ENCODE data around the gene KIF20B. TPM values are rescaled to one million over a fixed set of nuclear protein-coding genes. Genes with fewer than 3 reads are reported as not detected.

KIF20B gene
- total RNA-seq, 2 experiments from 2014 or later: 56.4 to 58.1 TPM

DNA sequence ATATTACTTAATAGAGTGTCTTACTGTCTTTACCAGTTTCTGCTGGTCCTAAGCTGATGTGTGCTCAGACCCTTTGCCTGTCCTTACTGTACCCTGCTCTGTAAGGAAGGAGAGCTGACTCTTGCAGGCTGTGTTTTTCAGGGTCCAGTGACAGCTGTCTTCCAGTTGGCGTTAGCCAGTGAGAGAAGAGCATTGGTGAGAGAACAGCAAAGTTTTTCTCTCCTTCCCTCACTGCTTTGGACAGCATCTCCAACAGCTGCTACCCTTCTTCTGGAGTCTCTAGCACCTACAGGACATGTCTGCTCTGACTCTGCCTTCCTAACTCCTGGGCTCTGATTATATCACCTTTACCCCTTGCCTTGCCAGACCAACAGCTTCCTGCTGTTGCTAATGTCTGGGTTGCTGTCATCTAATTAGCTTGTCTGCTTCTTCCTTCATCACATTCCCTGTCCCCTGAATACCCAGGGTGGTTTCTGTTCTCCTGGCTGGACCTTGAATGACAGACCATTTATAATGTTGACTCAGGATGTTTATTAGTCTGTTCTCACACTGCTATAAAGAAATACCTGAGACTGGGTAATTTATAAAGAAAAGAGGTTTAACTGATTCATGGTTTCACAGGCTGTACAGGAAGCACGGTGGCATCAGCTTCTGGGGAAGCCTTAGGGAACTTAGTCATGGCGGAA, 32.9 kb upstream of the KIF20B start:
- Mint-ChIP-seq H3K27me3 (peaks cover 17% of the 10 kb centered on the region), H3K27ac (no peak overlapping the region), H3K4me1 (no peaks in the 10 kb centered on the region), H3K36me3 (no peaks in the 10 kb centered on the region), H3K4me3 (no peak overlapping the region), H3K9me3 (no peaks in the 10 kb centered on the region)
- DNase-seq (no peak), ATAC-seq (ENCODE audit: low read depth) (no peak)
- POLR2A ChIA-PET: no interaction called here

DNA sequence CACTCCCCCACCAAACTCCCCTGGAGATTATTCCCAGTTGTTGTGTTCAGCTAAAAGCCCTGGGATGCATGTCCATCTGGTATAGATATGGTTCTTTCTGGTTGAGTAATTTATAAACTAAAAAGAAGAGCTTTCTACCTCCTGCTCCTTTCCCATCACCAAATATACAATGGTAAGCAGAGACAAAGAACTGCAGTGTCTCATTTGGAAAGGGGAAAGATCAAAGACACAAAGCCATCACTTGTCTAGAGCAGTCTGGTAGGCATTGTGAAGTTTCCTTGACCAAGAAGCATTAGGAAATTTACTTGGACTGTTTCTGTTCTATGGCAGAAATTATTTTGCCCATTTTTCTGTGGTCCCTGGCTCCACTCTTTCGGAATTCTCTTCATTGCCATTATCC, 31.4 kb upstream of the KIF20B start:
- no peaks in the 10 kb centered on the region for H3K4me1 Mint-ChIP-seq
- H3K4me3 Mint-ChIP-seq: no peak overlapping the region
- no peak for ATAC-seq (ENCODE audit: low read depth)
- no peak overlapping the region for H3K27ac Mint-ChIP-seq
- no peaks in the 10 kb centered on the region for H3K36me3 Mint-ChIP-seq
- H3K9me3 Mint-ChIP-seq: no peaks in the 10 kb centered on the region
- DNase-seq: no peak
- peaks cover 17% of the 10 kb centered on the region for H3K27me3 Mint-ChIP-seq
- POLR2A ChIA-PET: interaction anchor here (0.6 kb wide), 1 partner anchor 1722 kb away, joined by 3 read pairs; no protein-coding TSS in a partner anchor

DNA sequence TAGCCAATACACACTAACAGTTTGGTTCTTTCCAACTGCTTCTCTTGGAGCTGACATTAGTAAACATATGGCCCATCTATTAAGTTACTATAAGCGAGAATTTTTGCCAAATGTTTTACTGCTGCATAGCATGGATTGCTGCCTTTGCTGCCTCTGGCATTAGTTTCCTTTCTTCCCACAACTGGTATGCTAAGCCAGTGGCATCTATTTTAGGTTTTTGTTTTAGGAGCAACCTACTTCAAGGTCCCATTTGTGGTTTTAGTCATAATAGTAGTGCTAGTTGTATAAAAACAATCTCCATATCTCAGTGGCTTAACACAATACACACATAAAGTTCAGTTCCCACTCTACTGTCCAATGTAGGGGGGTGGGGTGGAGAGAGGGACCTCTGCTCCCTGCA, 30.5 kb upstream of the KIF20B start:
- H3K27me3 Mint-ChIP-seq: peaks cover 17% of the 10 kb centered on the region
- DNase-seq (no peak), ATAC-seq (ENCODE audit: low read depth) (no peak)
- H3K4me3 Mint-ChIP-seq: no peak overlapping the region
- POLR2A ChIA-PET: no interaction called here
- H3K27ac Mint-ChIP-seq: no peak overlapping the region
- no peaks in the 10 kb centered on the region for H3K9me3 Mint-ChIP-seq
- no peaks in the 10 kb centered on the region for H3K4me1 Mint-ChIP-seq
- H3K36me3 Mint-ChIP-seq: no peaks in the 10 kb centered on the region

GRCh38 chr10:89677341-89677740, 24.0 kb upstream of the KIF20B start:
- no peak for DNase-seq
- H3K4me3 Mint-ChIP-seq: no peak overlapping the region
- H3K27ac Mint-ChIP-seq: no peak overlapping the region
- no peaks in the 10 kb centered on the region for H3K9me3 Mint-ChIP-seq
- no peaks in the 10 kb centered on the region for H3K36me3 Mint-ChIP-seq
- no peaks in the 10 kb centered on the region for H3K4me1 Mint-ChIP-seq
- POLR2A ChIA-PET: no interaction called here
- H3K27me3 Mint-ChIP-seq: peaks cover 23% of the 10 kb centered on the region
- no peak for ATAC-seq (ENCODE audit: low read depth)

DNA sequence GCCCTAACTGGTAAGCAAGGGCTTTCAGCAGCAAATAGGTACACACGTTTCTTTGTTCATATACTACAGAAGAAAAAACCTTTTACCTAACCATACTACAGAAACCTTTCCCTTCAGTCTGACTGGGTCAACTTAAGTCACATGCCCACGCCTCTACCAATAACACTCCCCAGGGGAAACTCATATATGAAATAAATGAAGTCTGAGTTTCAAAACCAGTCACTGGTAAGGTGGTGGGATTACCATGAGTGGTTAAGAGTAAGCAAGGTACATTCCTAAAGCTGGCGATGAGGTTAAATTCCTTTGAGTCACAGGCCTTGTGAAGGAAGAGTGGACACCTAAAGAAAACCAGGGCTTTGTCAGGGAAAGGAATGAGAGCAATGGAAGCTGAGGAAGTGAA, 21.4 kb upstream of the KIF20B start:
- Mint-ChIP-seq H3K36me3 (no peaks in the 10 kb centered on the region), H3K27ac (no peak overlapping the region), H3K4me3 (no peak overlapping the region), H3K9me3 (no peaks in the 10 kb centered on the region), H3K4me1 (no peaks in the 10 kb centered on the region), H3K27me3 (peaks cover 29% of the 10 kb centered on the region)
- POLR2A ChIA-PET: no interaction called here
- ATAC-seq (ENCODE audit: low read depth): no peak
- DNase-seq: no peak

GRCh38 chr10:89683883-89684282, 17.5 kb upstream of the KIF20B start:
- Mint-ChIP-seq H3K27me3 (peaks cover 37% of the 10 kb centered on the region), H3K27ac (no peak overlapping the region), H3K36me3 (no peaks in the 10 kb centered on the region), H3K4me3 (no peak overlapping the region), H3K9me3 (no peaks in the 10 kb centered on the region), H3K4me1 (peaks cover 3% of the 10 kb centered on the region)
- no peak for ATAC-seq (ENCODE audit: low read depth)
- POLR2A ChIA-PET: no interaction called here
- no peak for DNase-seq

- Mint-ChIP-seq H3K27me3 (peaks cover 35% of the 10 kb centered on the region), H3K4me1 (peaks cover 3% of the 10 kb centered on the region), H3K4me3 (no peak overlapping the region), H3K9me3 (no peaks in the 10 kb centered on the region), H3K36me3 (no peaks in the 10 kb centered on the region), H3K27ac (no peak overlapping the region)
- ATAC-seq (ENCODE audit: low read depth) (no peak), DNase-seq (no peak)
- POLR2A ChIA-PET: interaction anchor here (0.6 kb wide), 1 partner anchor 113 kb away, joined by 4 read pairs; no protein-coding TSS in a partner anchor
Observed at GRCh38 chr10:89684604-89685003, 16.8 kb upstream of the KIF20B start.

DNA sequence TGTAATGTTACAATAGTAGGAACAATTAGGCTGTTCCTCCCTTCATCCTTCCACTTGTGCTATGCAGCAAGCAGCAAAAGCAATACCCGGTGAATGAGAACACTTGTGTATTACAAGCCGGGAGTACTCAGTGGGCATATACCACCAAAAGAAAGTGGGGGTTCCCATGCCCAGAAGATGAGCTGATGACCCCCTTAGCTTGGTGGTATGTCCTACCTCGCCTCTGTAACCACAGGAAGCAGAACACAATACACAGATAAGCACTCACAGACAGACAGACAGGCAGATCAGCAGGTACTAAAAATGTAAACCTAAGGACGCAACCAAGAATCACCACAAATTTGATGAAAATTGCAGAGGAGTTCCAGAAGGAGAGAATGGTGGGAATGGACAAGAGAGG, 15.5 kb upstream of the KIF20B start:
- no peak for ATAC-seq (ENCODE audit: low read depth)
- H3K4me3 Mint-ChIP-seq: no peak overlapping the region
- H3K36me3 Mint-ChIP-seq: no peaks in the 10 kb centered on the region
- no peaks in the 10 kb centered on the region for H3K9me3 Mint-ChIP-seq
- peaks cover 3% of the 10 kb centered on the region for H3K4me1 Mint-ChIP-seq
- POLR2A ChIA-PET: no interaction called here
- peaks cover 31% of the 10 kb centered on the region for H3K27me3 Mint-ChIP-seq
- DNase-seq: no peak
- no peak overlapping the region for H3K27ac Mint-ChIP-seq

- Mint-ChIP-seq H3K27me3 (peaks cover 22% of the 10 kb centered on the region), H3K9me3 (no peaks in the 10 kb centered on the region), H3K27ac (no peak overlapping the region), H3K4me1 (peaks cover 3% of the 10 kb centered on the region), H3K36me3 (peaks cover 3% of the 10 kb centered on the region), H3K4me3 (no peak overlapping the region)
- no peak for DNase-seq
- no peak for ATAC-seq (ENCODE audit: low read depth)
- POLR2A ChIA-PET: interaction anchor here (0.8 kb wide), 1 partner anchor 11 kb away, joined by 3 read pairs; the partner anchor contains the start of gene KIF20B
Observed at GRCh38 chr10:89690027-89690426, 11.4 kb upstream of the KIF20B start.

DNA sequence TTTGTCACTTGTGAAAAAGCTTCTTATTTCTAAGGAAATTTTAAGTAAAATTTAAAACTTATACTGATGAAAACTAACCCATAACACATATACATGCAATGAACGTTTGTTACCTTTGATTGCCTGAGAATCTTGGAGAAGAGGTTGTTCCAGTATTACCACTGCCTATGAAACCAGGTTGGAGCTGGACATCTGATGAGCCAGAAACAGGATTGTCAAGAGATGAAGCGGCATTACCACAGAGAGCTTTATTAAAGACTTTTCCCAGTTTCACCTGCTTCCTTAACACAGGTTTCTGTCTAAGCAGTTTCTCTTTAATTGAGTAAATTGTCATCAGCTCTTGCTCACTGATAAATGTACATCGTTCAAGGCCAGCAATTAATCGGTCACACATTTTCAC, 9.0 kb upstream of the KIF20B start:
- peaks cover 3% of the 10 kb centered on the region for H3K36me3 Mint-ChIP-seq
- H3K9me3 Mint-ChIP-seq: no peaks in the 10 kb centered on the region
- ATAC-seq (ENCODE audit: low read depth): no peak

DNA sequence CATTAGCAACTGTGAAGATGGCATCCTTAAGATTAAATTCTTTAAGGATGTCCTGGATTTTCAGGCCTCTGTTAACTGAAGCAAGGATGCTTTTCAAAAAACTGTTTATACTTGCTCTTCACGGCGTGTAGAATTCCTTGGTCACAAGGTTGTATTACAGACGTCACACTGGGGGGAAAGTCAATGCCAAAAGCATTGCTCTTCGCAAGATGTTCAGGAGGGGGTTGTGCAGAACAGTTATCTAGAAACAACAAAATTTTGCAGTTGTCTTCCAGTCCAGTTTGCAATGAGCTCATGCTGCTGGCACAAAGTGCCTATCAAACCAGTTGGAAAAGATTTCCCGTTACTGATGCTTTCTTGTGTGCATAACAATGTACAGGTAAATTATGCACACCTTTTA, 8.2 kb upstream of the KIF20B start:
- POLR2A ChIA-PET: no interaction called here
- no peaks in the 10 kb centered on the region for H3K4me1 Mint-ChIP-seq
- peaks cover 6% of the 10 kb centered on the region for H3K27me3 Mint-ChIP-seq
- DNase-seq (no peak), ATAC-seq (ENCODE audit: low read depth) (no peak)
- H3K36me3 Mint-ChIP-seq: peaks cover 3% of the 10 kb centered on the region
- no peak overlapping the region for H3K4me3 Mint-ChIP-seq
- no peaks in the 10 kb centered on the region for H3K9me3 Mint-ChIP-seq
- H3K27ac Mint-ChIP-seq: no peak overlapping the region

More for the DNA sequence above, 9.0 kb upstream of the KIF20B start:
- Mint-ChIP-seq H3K27ac (no peak overlapping the region), H3K27me3 (peaks cover 11% of the 10 kb centered on the region), H3K4me3 (no peak overlapping the region), H3K4me1 (no peaks in the 10 kb centered on the region)
- POLR2A ChIA-PET: no interaction called here
- DNase-seq: no peak

GRCh38 chr10:89695307-89695706, 6.1 kb upstream of the KIF20B start:
- no peak for ATAC-seq (ENCODE audit: low read depth)
- Mint-ChIP-seq H3K27ac (no peak overlapping the region), H3K4me3 (no peak overlapping the region), H3K4me1 (peaks cover 6% of the 10 kb centered on the region), H3K36me3 (peaks cover 7% of the 10 kb centered on the region), H3K9me3 (no peaks in the 10 kb centered on the region), H3K27me3 (peaks cover 2% of the 10 kb centered on the region)
- no peak for DNase-seq
- POLR2A ChIA-PET: no interaction called here

DNA sequence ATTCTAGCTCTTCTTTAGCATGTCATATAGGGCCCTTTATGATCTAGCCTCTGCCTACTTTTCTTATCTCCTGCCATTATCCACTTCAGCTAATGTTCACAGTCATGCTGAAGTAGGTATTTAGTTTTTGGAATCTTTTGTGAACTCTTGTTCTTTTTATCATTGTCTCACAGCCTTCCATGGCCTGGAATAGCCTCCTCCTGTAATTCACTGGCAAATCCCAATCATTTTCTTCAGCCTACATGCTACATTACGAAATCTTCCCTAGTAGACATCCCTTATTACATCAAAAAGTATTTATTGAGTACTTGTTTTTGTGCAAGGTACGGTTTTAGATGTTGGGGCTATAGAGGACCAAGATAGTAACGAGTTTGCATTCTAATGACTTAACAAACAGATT, 3.4 kb upstream of the KIF20B start:
- Mint-ChIP-seq H3K4me3 (no peak overlapping the region), H3K27me3 (peaks cover 2% of the 10 kb centered on the region), H3K4me1 (peaks cover 16% of the 10 kb centered on the region), H3K9me3 (no peaks in the 10 kb centered on the region), H3K27ac (no peak overlapping the region), H3K36me3 (peaks cover 7% of the 10 kb centered on the region)
- POLR2A ChIA-PET: no interaction called here
- no peak for ATAC-seq (ENCODE audit: low read depth)
- DNase-seq: no peak

DNA sequence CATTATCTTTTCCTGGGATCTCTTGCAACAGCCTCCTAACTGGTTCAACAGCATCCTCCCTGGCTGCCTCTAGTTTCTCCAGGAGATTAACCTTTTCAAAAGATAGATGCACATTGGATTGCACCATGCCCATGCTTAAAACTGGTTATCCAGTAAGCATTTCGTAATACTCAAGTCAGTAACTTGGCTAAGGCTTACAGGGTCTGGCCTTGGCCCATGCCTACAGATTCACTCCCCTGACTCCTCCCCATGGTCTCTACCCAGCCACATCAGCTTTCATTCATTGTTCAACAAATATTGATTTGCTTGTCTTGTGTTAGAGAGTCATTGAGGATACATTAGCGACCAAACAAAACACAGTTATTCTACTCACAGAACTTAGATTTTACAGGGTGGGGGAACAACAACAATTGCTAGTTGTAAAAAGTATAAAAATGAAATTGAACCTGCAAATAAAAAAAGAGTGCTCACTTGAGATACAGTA, 1.8 kb upstream of the KIF20B start:
- Mint-ChIP-seq H3K27ac (no peak overlapping the region), H3K4me1 (peaks cover 24% of the 10 kb centered on the region), H3K4me3 (peak overlapping the region; percentile 58), H3K9me3 (no peaks in the 10 kb centered on the region), H3K36me3 (peaks cover 7% of the 10 kb centered on the region), H3K27me3 (no peaks in the 10 kb centered on the region)
- DNase-seq (no peak), ATAC-seq (ENCODE audit: low read depth) (no peak)
- POLR2A ChIA-PET: no interaction called here

Data from activated naive CD8-positive, alpha-beta T cell treated with anti-CD3 and anti-CD28 coated beads, Interleukin-2, amount 10 ng/mL, durations not matched to agents 7 days and 5 days (primary cell).